WTC11 (cell line): ENCODE results near the gene PLXNA3.

Experiments used
- CREB1 ChIP-seq: sonication (generic); formaldehyde crosslinking; IDR thresholded peaks from 2 replicates; pipeline ENCODE4 v1.8.0; 2023; ENCODE audit warnings: mild to moderate bottlenecking, missing genetic modification reagents
- CTCF ChIP-seq: fragments of 200-600 bp; IDR thresholded peaks from 2 replicates; pipeline ENCODE4 v1.8.0; 2022; ENCODE audit warnings: antibody characterized with exemption
- MAX ChIP-seq: sonication (generic); formaldehyde crosslinking; IDR thresholded peaks from 2 replicates; pipeline ENCODE4 v1.8.0; 2022; ENCODE audit warnings: mild to moderate bottlenecking, missing genetic modification reagents
- SMAD3 ChIP-seq: sonication (generic); formaldehyde crosslinking; IDR thresholded peaks from 2 replicates; pipeline ENCODE4 v1.8.0; 2022; ENCODE audit warnings: missing genetic modification reagents, mild to moderate bottlenecking, borderline replicate concordance
- USF2 ChIP-seq: sonication (generic); formaldehyde crosslinking; IDR thresholded peaks from 2 replicates; pipeline ENCODE4 v1.8.1; 2023; ENCODE audit warnings: mild to moderate bottlenecking, missing genetic modification reagents, moderate library complexity
- ZMAT4 ChIP-seq: fragments of 250-450 bp; sonication (Bioruptor Pico); IDR thresholded peaks from 2 replicates; pipeline ENCODE4 v1.9.0; 2021; ENCODE audit warnings: mild to moderate bottlenecking
- ZNF423 ChIP-seq: fragments of 250-450 bp; sonication (Bioruptor Pico); IDR thresholded peaks from 2 replicates; pipeline ENCODE4 v2.1.2; 2022; ENCODE audit warnings: mild to moderate bottlenecking, moderate library complexity
- ZNF512 ChIP-seq: sonication (generic); formaldehyde crosslinking; IDR thresholded peaks from 2 replicates; pipeline ENCODE4 v1.8.1; 2022; ENCODE audit warnings: missing genetic modification reagents, borderline replicate concordance

GRCh38 chrX:154409222-154409871, 48.7 kb upstream of the PLXNA3 start, which contains the start of gene DNASE1L1:
- no peak for TF ChIP-seq CTCF
- TF ChIP-seq MAX: no peak
- no peak for TF ChIP-seq SMAD3 (CRISPR knock-in tag)
- TF ChIP-seq CREB1: no peak
- TF ChIP-seq USF2: no peak
- TF ChIP-seq ZMAT4 (CRISPR knock-in tag): no peak
- TF ChIP-seq ZNF423 (CRISPR knock-in tag): no peak
- no peak for TF ChIP-seq ZNF512 (CRISPR knock-in tag)
